ENCODE measurements around the gene AKT1. TPM values are rescaled to one million over a fixed set of nuclear protein-coding genes. Genes with fewer than 3 reads are reported as not detected.
A peak's percentile ranks its signal among the peaks of the same experiment; 100 is the strongest.

The AKT1 gene
- total and polyA plus RNA-seq, 4 donors: 30.6 to 192 (median 58.7) TPM

- TF ChIP-seq, protein P1, sequence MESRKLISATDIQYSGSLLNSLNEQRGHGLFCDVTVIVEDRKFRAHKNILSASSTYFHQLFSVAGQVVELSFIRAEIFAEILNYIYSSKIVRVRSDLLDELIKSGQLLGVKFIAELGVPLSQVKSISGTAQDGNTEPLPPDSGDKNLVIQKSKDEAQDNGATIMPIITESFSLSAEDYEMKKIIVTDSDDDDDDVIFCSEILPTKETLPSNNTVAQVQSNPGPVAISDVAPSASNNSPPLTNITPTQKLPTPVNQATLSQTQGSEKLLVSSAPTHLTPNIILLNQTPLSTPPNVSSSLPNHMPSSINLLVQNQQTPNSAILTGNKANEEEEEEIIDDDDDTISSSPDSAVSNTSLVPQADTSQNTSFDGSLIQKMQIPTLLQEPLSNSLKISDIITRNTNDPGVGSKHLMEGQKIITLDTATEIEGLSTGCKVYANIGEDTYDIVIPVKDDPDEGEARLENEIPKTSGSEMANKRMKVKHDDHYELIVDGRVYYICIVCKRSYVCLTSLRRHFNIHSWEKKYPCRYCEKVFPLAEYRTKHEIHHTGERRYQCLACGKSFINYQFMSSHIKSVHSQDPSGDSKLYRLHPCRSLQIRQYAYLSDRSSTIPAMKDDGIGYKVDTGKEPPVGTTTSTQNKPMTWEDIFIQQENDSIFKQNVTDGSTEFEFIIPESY (IDR thresholded peaks at IDR 0.05): no peak
Measured at GRCh38 chr14:104749111-104749649, 46.4 kb downstream of the AKT1 start (continued).

- 84% methylated on average over 9 of the region's 9 CpGs for WGBS
Measured at GRCh38 chr14:104747876-104748275, 47.7 kb downstream of the AKT1 start.

GRCh38 chr14:104746934-104747481 is 48.5 kb downstream of the AKT1 start:
- 36% methylated on average over 7 of the region's 7 CpGs for WGBS
- TF ChIP-seq RAD21 (IDR thresholded peaks at IDR 0.05): no peak
- TF ChIP-seq, protein P2, sequence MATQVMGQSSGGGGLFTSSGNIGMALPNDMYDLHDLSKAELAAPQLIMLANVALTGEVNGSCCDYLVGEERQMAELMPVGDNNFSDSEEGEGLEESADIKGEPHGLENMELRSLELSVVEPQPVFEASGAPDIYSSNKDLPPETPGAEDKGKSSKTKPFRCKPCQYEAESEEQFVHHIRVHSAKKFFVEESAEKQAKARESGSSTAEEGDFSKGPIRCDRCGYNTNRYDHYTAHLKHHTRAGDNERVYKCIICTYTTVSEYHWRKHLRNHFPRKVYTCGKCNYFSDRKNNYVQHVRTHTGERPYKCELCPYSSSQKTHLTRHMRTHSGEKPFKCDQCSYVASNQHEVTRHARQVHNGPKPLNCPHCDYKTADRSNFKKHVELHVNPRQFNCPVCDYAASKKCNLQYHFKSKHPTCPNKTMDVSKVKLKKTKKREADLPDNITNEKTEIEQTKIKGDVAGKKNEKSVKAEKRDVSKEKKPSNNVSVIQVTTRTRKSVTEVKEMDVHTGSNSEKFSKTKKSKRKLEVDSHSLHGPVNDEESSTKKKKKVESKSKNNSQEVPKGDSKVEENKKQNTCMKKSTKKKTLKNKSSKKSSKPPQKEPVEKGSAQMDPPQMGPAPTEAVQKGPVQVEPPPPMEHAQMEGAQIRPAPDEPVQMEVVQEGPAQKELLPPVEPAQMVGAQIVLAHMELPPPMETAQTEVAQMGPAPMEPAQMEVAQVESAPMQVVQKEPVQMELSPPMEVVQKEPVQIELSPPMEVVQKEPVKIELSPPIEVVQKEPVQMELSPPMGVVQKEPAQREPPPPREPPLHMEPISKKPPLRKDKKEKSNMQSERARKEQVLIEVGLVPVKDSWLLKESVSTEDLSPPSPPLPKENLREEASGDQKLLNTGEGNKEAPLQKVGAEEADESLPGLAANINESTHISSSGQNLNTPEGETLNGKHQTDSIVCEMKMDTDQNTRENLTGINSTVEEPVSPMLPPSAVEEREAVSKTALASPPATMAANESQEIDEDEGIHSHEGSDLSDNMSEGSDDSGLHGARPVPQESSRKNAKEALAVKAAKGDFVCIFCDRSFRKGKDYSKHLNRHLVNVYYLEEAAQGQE (IDR thresholded peaks at IDR 0.05): peak; percentile 55
- TF ChIP-seq TAF1 (conservative IDR thresholded peaks at IDR 0.05): no peak
- TF ChIP-seq MAX (IDR thresholded peaks at IDR 0.05): no peak
- no peak for TF ChIP-seq ATF3 (IDR thresholded peaks at IDR 0.05)
- no peak for TF ChIP-seq GABPA (IDR thresholded peaks at IDR 0.05 in 1 of 2, conservative IDR thresholded peaks at IDR 0.05 in 1 of 2)
- TF ChIP-seq, protein P3, sequence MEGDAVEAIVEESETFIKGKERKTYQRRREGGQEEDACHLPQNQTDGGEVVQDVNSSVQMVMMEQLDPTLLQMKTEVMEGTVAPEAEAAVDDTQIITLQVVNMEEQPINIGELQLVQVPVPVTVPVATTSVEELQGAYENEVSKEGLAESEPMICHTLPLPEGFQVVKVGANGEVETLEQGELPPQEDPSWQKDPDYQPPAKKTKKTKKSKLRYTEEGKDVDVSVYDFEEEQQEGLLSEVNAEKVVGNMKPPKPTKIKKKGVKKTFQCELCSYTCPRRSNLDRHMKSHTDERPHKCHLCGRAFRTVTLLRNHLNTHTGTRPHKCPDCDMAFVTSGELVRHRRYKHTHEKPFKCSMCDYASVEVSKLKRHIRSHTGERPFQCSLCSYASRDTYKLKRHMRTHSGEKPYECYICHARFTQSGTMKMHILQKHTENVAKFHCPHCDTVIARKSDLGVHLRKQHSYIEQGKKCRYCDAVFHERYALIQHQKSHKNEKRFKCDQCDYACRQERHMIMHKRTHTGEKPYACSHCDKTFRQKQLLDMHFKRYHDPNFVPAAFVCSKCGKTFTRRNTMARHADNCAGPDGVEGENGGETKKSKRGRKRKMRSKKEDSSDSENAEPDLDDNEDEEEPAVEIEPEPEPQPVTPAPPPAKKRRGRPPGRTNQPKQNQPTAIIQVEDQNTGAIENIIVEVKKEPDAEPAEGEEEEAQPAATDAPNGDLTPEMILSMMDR (IDR thresholded peaks at IDR 0.05; ENCODE audit: low read depth, low read length, missing input control): no peak
- TF ChIP-seq NR2F2 (IDR thresholded peaks at IDR 0.05): no peak
- TF ChIP-seq JUND (IDR thresholded peaks at IDR 0.05): no peak
- TF ChIP-seq HNF4G (IDR thresholded peaks at IDR 0.05): no peak
- peak in 1 of 2 donors; percentile 39 for TF ChIP-seq HNF4A (conservative IDR thresholded peaks at IDR 0.05)
- TF ChIP-seq YY1 (IDR thresholded peaks at IDR 0.05): peak; percentile 70
- no peak for TF ChIP-seq EGR1 (IDR thresholded peaks at IDR 0.05; ENCODE audit: low read depth in 2 of 2)
- TF ChIP-seq FOXA2 (IDR thresholded peaks at IDR 0.05): peak; percentile 97
- TF ChIP-seq FOXA1 (IDR thresholded peaks at IDR 0.05): peak; percentile 95

More at GRCh38 chr14:104747876-104748275, 47.7 kb downstream of the AKT1 start:
- Histone ChIP-seq H3K27me3 (ENCODE audit: control insufficient read depth in 4 of 4, insufficient read depth in 4 of 4, low read length in 3 of 4) (no peaks in the 10 kb centered on the region), H3K36me3 (ENCODE audit: control insufficient read depth in 4 of 4, insufficient read depth in 3 of 4, low read depth in 1 of 4, low read length in 3 of 4) (peaks cover 0 to 19% (median 6%) of the 10 kb centered on the region in 4 donors), H3K9ac (ENCODE audit: low read depth in 1 of 2, low read length in 2 of 2) (no peak overlapping the region), H3K4me1 (ENCODE audit: control insufficient read depth in 4 of 4, insufficient read depth in 4 of 4, low read length in 3 of 4) (peaks cover 10 to 47% (median 35%) of the 10 kb centered on the region in 4 donors), H3K4me3 (ENCODE audit: low read depth in 1 of 3, low read length in 3 of 3) (no peak overlapping the region), H3K27ac (ENCODE audit: low read depth in 1 of 2, low read length in 2 of 2) (peak overlapping the region; percentile 80 to 89), H3K9me3 (ENCODE audit: control insufficient read depth in 4 of 4, low read length in 3 of 4) (no peaks in the 10 kb centered on the region)
- TF ChIP-seq, protein P3 (IDR thresholded peaks at IDR 0.05; ENCODE audit: low read depth, low read length, missing input control): no peak
- no peak for TF ChIP-seq TAF1 (conservative IDR thresholded peaks at IDR 0.05)
- TF ChIP-seq ATF3 (IDR thresholded peaks at IDR 0.05): no peak
- TF ChIP-seq JUND (IDR thresholded peaks at IDR 0.05): no peak
- no peak for DNase-seq (ENCODE audit: low spot score)

More at GRCh38 chr14:104746934-104747481, 48.5 kb downstream of the AKT1 start:
- DNase-seq (ENCODE audit: low spot score): no peak
- Histone ChIP-seq H3K9ac (ENCODE audit: low read depth in 1 of 2, low read length in 2 of 2) (peak overlapping the region in 1 of 2 donors; percentile 41), H3K4me3 (ENCODE audit: low read depth in 1 of 3, low read length in 3 of 3) (no peak overlapping the region), H3K9me3 (ENCODE audit: control insufficient read depth in 4 of 4, low read length in 3 of 4) (no peaks in the 10 kb centered on the region), H3K36me3 (ENCODE audit: control insufficient read depth in 4 of 4, insufficient read depth in 3 of 4, low read depth in 1 of 4, low read length in 3 of 4) (peaks cover 0 to 24% (median 10%) of the 10 kb centered on the region in 4 donors), H3K27ac (ENCODE audit: low read depth in 1 of 2, low read length in 2 of 2) (peak overlapping the region; percentile 80 to 89), H3K4me1 (ENCODE audit: control insufficient read depth in 4 of 4, insufficient read depth in 4 of 4, low read length in 3 of 4) (peaks cover 10 to 43% (median 32%) of the 10 kb centered on the region in 4 donors), H3K27me3 (ENCODE audit: control insufficient read depth in 4 of 4, insufficient read depth in 4 of 4, low read length in 3 of 4) (no peaks in the 10 kb centered on the region)

All from liver (tissue), 9 donors.